ENCODE results near the gene GPATCH2L. TPM values are rescaled to one million over a fixed set of nuclear protein-coding genes. Genes with fewer than 3 reads are reported as not detected.

Gene GPATCH2L
- total and polyA plus RNA-seq, 4 donors: 9.5 to 61.8 (median 36.4) TPM

DNA sequence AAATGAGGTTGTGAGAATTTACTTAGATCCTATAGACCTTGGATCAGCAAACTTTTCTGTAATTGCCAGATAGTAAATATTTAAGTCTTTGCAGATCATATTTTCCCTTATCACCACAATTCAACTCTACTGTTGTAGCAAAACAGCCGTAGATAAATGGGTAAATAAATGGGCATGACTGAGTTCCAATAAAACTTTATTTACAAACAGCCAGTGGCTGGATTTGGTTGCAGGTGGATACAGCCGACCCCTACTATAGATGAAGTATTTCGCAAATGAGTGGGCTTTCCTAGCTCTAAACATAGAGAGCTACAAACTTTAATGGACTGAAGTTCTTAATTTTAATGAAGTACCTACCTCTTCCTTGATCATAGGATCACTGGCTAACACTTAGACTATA is 100.7 kb downstream of the GPATCH2L start:
- no peaks in the 10 kb centered on the region for H3K27me3 ChIP-seq (ENCODE audit: control insufficient read depth in 1 of 2, insufficient read depth in 2 of 2, low read length in 1 of 2)
- peaks cover 0 to under 1% of the 10 kb centered on the region in 2 donors for H3K4me1 ChIP-seq (ENCODE audit: control insufficient read depth in 1 of 2, insufficient read depth in 2 of 2, low read length in 2 of 2)
- ATAC-seq (ENCODE audit: low FRiP score) (no peak), DNase-seq (no peak)
- WGBS, 2 donors: 89 to 93% methylated on average over 3 of the region's 3 CpGs
- H3K4me3 ChIP-seq (ENCODE audit: low read length in 2 of 2): no peak overlapping the region
- peaks cover 3% of the 10 kb centered on the region for H3K9me3 ChIP-seq (ENCODE audit: control insufficient read depth, low read length)
- no peak overlapping the region for H3K27ac ChIP-seq (ENCODE audit: low read depth in 1 of 2, low read length in 2 of 2)
- no peaks in the 10 kb centered on the region for H3K36me3 ChIP-seq (ENCODE audit: control insufficient read depth in 1 of 2, insufficient read depth in 2 of 2, low read length in 1 of 2)
- intact Hi-C loops (cut with DNase I): no loop called here

DNA sequence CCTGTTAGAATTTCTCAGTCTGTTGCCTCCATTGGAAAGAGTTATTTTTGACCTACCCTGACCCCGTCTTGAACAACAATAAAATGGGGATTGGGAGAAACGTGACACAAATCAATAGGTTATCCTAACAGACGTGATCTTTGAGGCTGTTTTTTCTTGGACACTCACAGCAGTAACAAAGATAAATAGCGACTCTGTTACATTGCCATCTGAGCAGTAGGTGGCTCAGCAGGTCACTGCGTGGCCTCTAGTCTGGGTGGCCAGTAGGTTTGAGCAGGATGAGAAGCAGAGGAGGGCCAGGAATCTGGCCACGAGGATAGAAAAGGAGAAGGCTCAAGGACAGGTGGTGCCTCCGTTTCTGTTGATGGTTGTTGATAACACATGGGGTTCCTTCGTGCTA is 101.4 kb downstream of the GPATCH2L start:
- no peaks in the 10 kb centered on the region for H3K27me3 ChIP-seq (ENCODE audit: control insufficient read depth in 1 of 2, insufficient read depth in 2 of 2, low read length in 1 of 2)
- no peak for DNase-seq
- H3K36me3 ChIP-seq (ENCODE audit: control insufficient read depth in 1 of 2, insufficient read depth in 2 of 2, low read length in 1 of 2): no peaks in the 10 kb centered on the region
- intact Hi-C loops (cut with DNase I): no loop called here
- peaks cover 1% of the 10 kb centered on the region for H3K9me3 ChIP-seq (ENCODE audit: control insufficient read depth, low read length)
- H3K4me1 ChIP-seq (ENCODE audit: control insufficient read depth in 1 of 2, insufficient read depth in 2 of 2, low read length in 2 of 2): peaks cover 0 to 3% of the 10 kb centered on the region in 2 donors
- H3K4me3 ChIP-seq (ENCODE audit: low read length in 2 of 2): no peak overlapping the region
- H3K27ac ChIP-seq (ENCODE audit: low read depth in 1 of 2, low read length in 2 of 2): no peak overlapping the region
- WGBS, 2 donors: 62 to 67% methylated on average over 8 of the region's 8 CpGs
- ATAC-seq (ENCODE audit: low FRiP score): no peak

DNA sequence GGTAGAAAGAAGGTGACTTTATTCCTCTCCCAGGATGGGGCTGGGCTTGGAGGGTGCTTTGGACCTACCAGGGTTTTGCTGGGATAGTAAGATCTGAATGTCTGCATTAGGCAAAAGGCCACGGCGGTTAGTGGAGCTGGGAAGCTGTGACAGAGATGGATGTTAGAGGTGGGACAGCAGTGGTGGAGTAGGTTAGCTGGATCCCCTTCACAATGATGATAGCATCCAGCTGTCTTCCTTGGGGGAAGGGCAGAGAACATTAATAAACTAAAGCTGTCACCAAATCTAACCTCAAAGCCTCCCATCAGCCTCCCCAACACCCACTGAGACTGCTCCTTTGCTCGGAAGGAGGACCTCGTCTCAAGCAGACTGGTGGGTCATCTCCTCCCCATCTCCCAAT is 104.8 kb downstream of the GPATCH2L start:
- no peaks in the 10 kb centered on the region for H3K27me3 ChIP-seq (ENCODE audit: control insufficient read depth in 1 of 2, insufficient read depth in 2 of 2, low read length in 1 of 2)
- no peaks in the 10 kb centered on the region for H3K9me3 ChIP-seq (ENCODE audit: control insufficient read depth, low read length)
- H3K36me3 ChIP-seq (ENCODE audit: control insufficient read depth in 1 of 2, insufficient read depth in 2 of 2, low read length in 1 of 2): no peaks in the 10 kb centered on the region
- no peak overlapping the region for H3K4me3 ChIP-seq (ENCODE audit: low read length in 2 of 2)
- peaks cover 0 to 3% of the 10 kb centered on the region in 2 donors for H3K4me1 ChIP-seq (ENCODE audit: control insufficient read depth in 1 of 2, insufficient read depth in 2 of 2, low read length in 2 of 2)
- intact Hi-C loops (cut with DNase I): no loop called here
- no peak overlapping the region for H3K27ac ChIP-seq (ENCODE audit: low read depth in 1 of 2, low read length in 2 of 2)
- 55 to 61% methylated on average over 4 of the region's 4 CpGs for WGBS, 2 donors
- DNase-seq (no peak), ATAC-seq (ENCODE audit: low FRiP score) (no peak)

DNA sequence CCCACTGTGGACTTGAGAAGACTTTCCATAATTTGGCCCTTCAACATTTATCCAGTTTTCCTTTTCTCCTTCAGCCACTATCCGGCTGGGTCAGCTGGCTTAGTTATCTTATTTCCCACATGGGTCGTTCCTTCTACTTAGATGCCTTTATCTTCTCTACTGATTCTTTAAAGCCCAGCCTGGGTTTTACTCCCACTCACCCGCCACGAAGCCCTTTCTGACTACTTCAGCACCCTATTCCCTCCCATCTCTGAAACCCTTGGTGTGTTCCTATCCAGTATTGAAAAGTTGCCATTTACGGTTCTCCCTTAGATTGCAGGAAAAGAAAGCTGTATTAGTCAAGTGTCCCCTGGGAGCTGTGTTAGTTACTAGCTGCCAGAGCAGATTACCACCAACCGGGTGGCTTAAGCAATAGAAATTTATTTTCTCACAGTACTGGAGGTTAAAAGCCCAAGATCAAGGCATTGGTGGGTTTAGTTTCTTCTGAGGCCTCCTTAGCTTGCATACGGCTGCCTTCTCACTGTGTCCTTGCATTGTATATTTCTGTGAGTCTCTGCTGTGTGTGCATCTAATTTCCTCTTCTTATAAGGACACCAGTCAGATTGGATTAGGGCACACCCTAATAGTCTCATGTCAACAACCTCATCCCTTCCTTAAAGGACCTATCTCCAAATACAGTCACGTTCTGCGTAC is 105.5 kb downstream of the GPATCH2L start:
- Histone ChIP-seq H3K4me3 (ENCODE audit: low read length in 2 of 2) (no peak overlapping the region), H3K27me3 (ENCODE audit: control insufficient read depth in 1 of 2, insufficient read depth in 2 of 2, low read length in 1 of 2) (no peaks in the 10 kb centered on the region), H3K27ac (ENCODE audit: low read depth in 1 of 2, low read length in 2 of 2) (no peak overlapping the region), H3K9me3 (ENCODE audit: control insufficient read depth, low read length) (no peaks in the 10 kb centered on the region), H3K4me1 (ENCODE audit: control insufficient read depth in 1 of 2, insufficient read depth in 2 of 2, low read length in 2 of 2) (peaks cover 0 to 3% of the 10 kb centered on the region in 2 donors), H3K36me3 (ENCODE audit: control insufficient read depth in 1 of 2, insufficient read depth in 2 of 2, low read length in 1 of 2) (no peaks in the 10 kb centered on the region)
- intact Hi-C loops (cut with DNase I): no loop called here
- ATAC-seq (ENCODE audit: low FRiP score) (peak; percentile 58), DNase-seq (no peak)
- WGBS, 2 donors: 35% methylated on average over 9 of the region's 9 CpGs

DNA sequence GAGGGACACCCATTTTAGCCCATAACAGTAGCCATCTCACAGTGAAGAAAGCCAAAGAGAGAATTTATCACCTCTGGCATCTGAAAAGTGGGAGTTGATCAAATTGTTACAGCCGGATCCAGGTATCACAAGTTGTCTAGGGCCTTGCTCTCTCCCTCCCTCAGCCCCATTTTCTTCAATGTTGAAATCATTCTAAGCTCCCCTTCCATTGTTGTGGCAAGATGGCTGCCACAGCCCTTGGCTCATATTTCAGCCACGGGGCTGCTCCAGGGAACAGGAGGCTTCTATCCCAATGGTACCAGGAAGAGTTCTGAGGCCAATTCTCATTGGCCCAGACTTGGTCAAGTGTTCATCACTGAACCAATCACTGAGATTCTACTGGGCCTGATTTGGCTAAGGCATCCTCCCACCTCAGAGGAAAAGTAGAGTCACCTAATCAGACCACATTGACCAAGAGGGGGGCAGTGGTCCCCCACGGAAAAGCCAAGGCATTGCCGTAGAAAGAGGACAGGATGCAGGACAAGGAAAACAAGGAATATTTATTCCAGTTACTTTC is 106.2 kb downstream of the GPATCH2L start:
- DNase-seq: no peak
- no peaks in the 10 kb centered on the region for H3K9me3 ChIP-seq (ENCODE audit: control insufficient read depth, low read length)
- intact Hi-C loops (cut with DNase I): no loop called here
- H3K4me3 ChIP-seq (ENCODE audit: low read length in 2 of 2): no peak overlapping the region
- WGBS, 2 donors: 79 to 88% methylated on average over 4 of the region's 4 CpGs
- peaks cover 0 to 3% of the 10 kb centered on the region in 2 donors for H3K4me1 ChIP-seq (ENCODE audit: control insufficient read depth in 1 of 2, insufficient read depth in 2 of 2, low read length in 2 of 2)
- no peak overlapping the region for H3K27ac ChIP-seq (ENCODE audit: low read depth in 1 of 2, low read length in 2 of 2)
- ATAC-seq (ENCODE audit: low FRiP score): no peak
- no peaks in the 10 kb centered on the region for H3K36me3 ChIP-seq (ENCODE audit: control insufficient read depth in 1 of 2, insufficient read depth in 2 of 2, low read length in 1 of 2)
- H3K27me3 ChIP-seq (ENCODE audit: control insufficient read depth in 1 of 2, insufficient read depth in 2 of 2, low read length in 1 of 2): no peaks in the 10 kb centered on the region

DNA sequence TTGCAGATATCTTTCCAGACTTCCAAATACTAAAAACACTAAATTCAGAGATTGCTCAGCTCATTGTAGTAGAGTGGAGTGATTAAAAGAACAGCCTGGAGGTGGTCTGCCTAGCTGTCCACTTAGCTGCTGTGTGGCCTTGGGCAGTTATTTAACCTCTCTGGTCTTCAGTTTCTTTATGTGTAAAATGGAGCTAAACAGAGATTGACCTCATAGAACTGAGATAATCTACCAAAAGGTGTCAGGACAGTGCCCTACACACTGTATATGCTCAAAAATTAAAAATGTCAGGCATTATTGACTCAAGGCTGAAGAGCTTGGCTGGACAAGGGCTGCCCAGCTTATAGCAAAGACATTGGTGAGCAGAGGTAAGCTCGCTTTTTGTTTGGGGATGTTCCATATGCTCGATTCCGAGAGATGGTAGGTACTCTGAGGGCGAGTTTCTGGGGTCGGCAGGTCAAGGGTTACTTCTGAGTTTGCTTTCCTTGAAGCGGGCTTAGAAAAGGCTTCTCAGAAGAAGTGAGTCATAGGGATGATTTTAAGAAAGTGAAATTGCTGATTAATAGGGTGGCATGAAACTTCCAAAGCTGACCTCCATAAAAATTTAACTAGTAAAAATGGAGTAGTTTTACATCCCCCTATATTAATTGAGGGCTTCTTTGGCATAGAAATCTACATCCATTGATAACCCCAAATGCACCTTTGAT is 107.5 kb downstream of the GPATCH2L start:
- Histone ChIP-seq H3K27me3 (ENCODE audit: control insufficient read depth in 1 of 2, insufficient read depth in 2 of 2, low read length in 1 of 2) (no peaks in the 10 kb centered on the region), H3K4me3 (ENCODE audit: low read length in 2 of 2) (no peak overlapping the region), H3K4me1 (ENCODE audit: control insufficient read depth in 1 of 2, insufficient read depth in 2 of 2, low read length in 2 of 2) (peaks cover 0 to 3% of the 10 kb centered on the region in 2 donors), H3K9me3 (ENCODE audit: control insufficient read depth, low read length) (no peaks in the 10 kb centered on the region), H3K36me3 (ENCODE audit: control insufficient read depth in 1 of 2, insufficient read depth in 2 of 2, low read length in 1 of 2) (no peaks in the 10 kb centered on the region), H3K27ac (ENCODE audit: low read depth in 1 of 2, low read length in 2 of 2) (no peak overlapping the region)
- WGBS, 2 donors: 82% methylated on average over 6 of the region's 6 CpGs
- DNase-seq (no peak), ATAC-seq (ENCODE audit: low FRiP score) (no peak)
- intact Hi-C loops (cut with DNase I): no loop called here

DNA sequence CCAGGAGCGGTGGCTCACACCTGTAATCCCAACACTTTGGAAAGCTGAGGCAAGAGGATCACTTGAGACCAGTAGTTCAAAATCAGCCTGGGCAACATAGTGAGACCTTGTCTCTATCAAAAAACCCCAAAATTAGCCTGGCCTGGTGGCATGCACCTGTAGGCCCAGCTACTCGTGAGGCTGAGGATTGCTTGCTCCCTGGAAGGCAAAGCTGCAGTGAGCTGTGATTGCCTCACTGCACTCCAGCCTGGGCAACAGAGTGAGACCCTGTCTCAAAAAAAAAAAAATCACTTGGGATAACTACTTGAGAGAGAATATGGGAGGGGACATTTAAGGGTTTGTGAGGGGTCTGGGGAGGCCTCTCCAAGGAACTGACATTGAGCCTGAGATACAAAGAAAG is 109.0 kb downstream of the GPATCH2L start:
- ATAC-seq (ENCODE audit: low FRiP score) (no peak), DNase-seq (no peak)
- H3K4me1 ChIP-seq (ENCODE audit: control insufficient read depth in 1 of 2, insufficient read depth in 2 of 2, low read length in 2 of 2): peaks cover 0 to 3% of the 10 kb centered on the region in 2 donors
- H3K4me3 ChIP-seq (ENCODE audit: low read length in 2 of 2): no peak overlapping the region
- no peaks in the 10 kb centered on the region for H3K9me3 ChIP-seq (ENCODE audit: control insufficient read depth, low read length)
- 63 to 65% methylated on average over 2 of the region's 2 CpGs for WGBS, 2 donors
- H3K27me3 ChIP-seq (ENCODE audit: control insufficient read depth in 1 of 2, insufficient read depth in 2 of 2, low read length in 1 of 2): no peaks in the 10 kb centered on the region
- no peak overlapping the region for H3K27ac ChIP-seq (ENCODE audit: low read depth in 1 of 2, low read length in 2 of 2)
- intact Hi-C loops (cut with DNase I): no loop called here
- H3K36me3 ChIP-seq (ENCODE audit: control insufficient read depth in 1 of 2, insufficient read depth in 2 of 2, low read length in 1 of 2): no peaks in the 10 kb centered on the region

DNA sequence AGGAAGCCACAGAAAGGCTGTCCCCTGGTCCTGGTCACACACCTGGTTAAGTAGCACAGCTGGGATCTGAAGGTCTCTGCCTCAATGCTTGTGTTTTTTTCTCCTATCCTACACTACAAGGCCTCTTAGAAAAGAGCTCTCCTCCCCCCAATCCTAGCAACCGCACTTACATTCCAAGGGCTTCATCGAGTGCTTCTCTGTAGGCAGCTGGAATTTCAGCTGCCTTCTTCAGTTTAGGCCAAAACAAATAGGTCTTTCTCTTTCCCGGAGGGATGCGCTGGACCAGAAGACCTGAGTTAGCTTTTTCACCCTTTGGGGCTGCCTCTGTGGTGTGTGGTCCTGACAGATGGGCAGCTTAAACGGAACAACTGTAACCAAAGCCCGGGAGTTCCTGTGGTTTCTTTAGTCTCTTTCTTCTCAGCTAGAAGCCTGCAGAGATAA is 109.7 kb downstream of the GPATCH2L start:
- Histone ChIP-seq H3K36me3 (ENCODE audit: control insufficient read depth in 1 of 2, insufficient read depth in 2 of 2, low read length in 1 of 2) (no peaks in the 10 kb centered on the region), H3K9me3 (ENCODE audit: control insufficient read depth, low read length) (no peaks in the 10 kb centered on the region), H3K27me3 (ENCODE audit: control insufficient read depth in 1 of 2, insufficient read depth in 2 of 2, low read length in 1 of 2) (no peaks in the 10 kb centered on the region), H3K4me1 (ENCODE audit: control insufficient read depth in 1 of 2, insufficient read depth in 2 of 2, low read length in 2 of 2) (peaks cover 0 to 3% of the 10 kb centered on the region in 2 donors), H3K27ac (ENCODE audit: low read depth in 1 of 2, low read length in 2 of 2) (no peak overlapping the region), H3K4me3 (ENCODE audit: low read length in 2 of 2) (no peak overlapping the region)
- intact Hi-C loops (cut with DNase I): no loop called here
- ATAC-seq (ENCODE audit: low FRiP score): no peak
- 34 to 40% methylated on average over 6 of the region's 6 CpGs for WGBS, 2 donors
- no peak for DNase-seq

DNA sequence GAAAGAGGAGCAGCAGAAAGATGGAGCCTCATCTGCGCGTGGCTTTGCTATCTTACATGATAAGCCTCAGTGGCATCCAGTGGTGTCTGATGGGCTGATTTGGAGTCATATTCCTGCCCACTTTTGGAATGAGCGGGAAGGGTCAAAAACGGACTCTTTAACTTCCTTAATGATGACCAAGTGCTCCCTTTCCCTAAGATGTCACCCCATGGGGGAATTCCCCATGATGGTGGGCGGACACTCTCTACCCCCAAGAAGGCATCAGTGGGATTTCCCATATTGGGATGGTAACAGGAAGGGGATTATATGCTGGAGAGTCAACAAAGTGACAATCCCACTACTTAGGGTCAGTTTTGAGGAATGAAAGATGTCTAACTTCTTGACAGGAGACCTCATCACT is 110.9 kb downstream of the GPATCH2L start:
- DNase-seq (no peak), ATAC-seq (ENCODE audit: low FRiP score) (no peak)
- Histone ChIP-seq H3K36me3 (ENCODE audit: control insufficient read depth in 1 of 2, insufficient read depth in 2 of 2, low read length in 1 of 2) (no peaks in the 10 kb centered on the region), H3K27me3 (ENCODE audit: control insufficient read depth in 1 of 2, insufficient read depth in 2 of 2, low read length in 1 of 2) (no peaks in the 10 kb centered on the region), H3K27ac (ENCODE audit: low read depth in 1 of 2, low read length in 2 of 2) (no peak overlapping the region), H3K4me3 (ENCODE audit: low read length in 2 of 2) (no peak overlapping the region), H3K4me1 (ENCODE audit: control insufficient read depth in 1 of 2, insufficient read depth in 2 of 2, low read length in 2 of 2) (peaks cover 0 to under 1% of the 10 kb centered on the region in 2 donors), H3K9me3 (ENCODE audit: control insufficient read depth, low read length) (no peaks in the 10 kb centered on the region)
- intact Hi-C loops (cut with DNase I): no loop called here
- 94% methylated on average over 5 of the region's 5 CpGs for WGBS, 2 donors

Measured in aorta (tissue), 5 donors.